PC-9 (cell line): ENCODE results near the gene CES2. TPM values are rescaled to one million over a fixed set of nuclear protein-coding genes. Genes with fewer than 3 reads are reported as not detected.

Experiments used
- BruUV-seq: library from RNA; stranded (reverse); fragments of 400-500 nt; replicated peaks from 2 replicates; lab custom pipeline; 2021; lab: Mats Ljungman, UMichigan
- CTCF ChIA-PET: fragments of 300-600 bp; sonication (Branson Sonifier 250); formaldehyde crosslinking; loops from one replicate; lab custom pipeline; 2022; ENCODE audit warnings: antibody characterized with exemption; lab: Charles Lee
- POLR2A ChIA-PET: fragments of 300-600 bp; sonication (Branson Sonifier 250); formaldehyde crosslinking; loops from one replicate; lab custom pipeline; 2022; ENCODE audit warnings: antibody characterized with exemption; ENCODE audit not compliant: unreplicated experiment; lab: Charles Lee
- DNase-seq, 2 experiments: peaks; one replicate each; pipeline versions ENCODE4 v3.0.0 to v3.0.0-alpha.2; 2015 to 2022; ENCODE audit warnings: mixed read lengths in 1 of 2
- H2AFZ ChIP-seq: fragments of 200-600 bp; sonication (generic); 2 replicates; pipeline ENCODE4 v1.8.1; 2017; ENCODE audit warnings: antibody characterized with exemption
- H3F3A ChIP-seq: fragments of 200-600 bp; sonication (generic); 2 replicates; pipeline ENCODE4 v1.8.1; 2017; ENCODE audit warnings: antibody characterized with exemption, mild to moderate bottlenecking, low read depth; ENCODE audit not compliant: insufficient read depth
- H3K27ac ChIP-seq: fragments of 200-600 bp; sonication (generic); 2 replicates; pipeline ENCODE4 v1.6.1; 2016; ENCODE audit warnings: mixed run types
- H3K27me3 ChIP-seq: fragments of 200-600 bp; sonication (generic); 2 replicates; pipeline ENCODE4 v1.6.1; 2016; ENCODE audit warnings: low read depth, mixed run types; ENCODE audit not compliant: insufficient read depth
- H3K36me3 ChIP-seq: fragments of 200-600 bp; sonication (generic); 2 replicates; pipeline ENCODE4 v1.6.1; 2016; ENCODE audit warnings: low read depth, mixed run types
- H3K4me1 ChIP-seq: fragments of 200-600 bp; sonication (generic); replicated peaks from 2 replicates; pipeline ENCODE4 v1.6.1; 2016; ENCODE audit warnings: mixed run types; ENCODE audit not compliant: insufficient read depth
- H3K4me2 ChIP-seq: fragments of 200-600 bp; sonication (generic); 2 replicates; pipeline ENCODE4 v1.6.1; 2017; ENCODE audit warnings: mixed run types
- H3K4me3 ChIP-seq: fragments of 200-600 bp; sonication (generic); 2 replicates; pipeline ENCODE4 v1.6.1; 2016; ENCODE audit warnings: mixed run types
- H3K79me2 ChIP-seq: fragments of 200-600 bp; sonication (generic); 2 replicates; pipeline ENCODE4 v1.6.1; 2017; ENCODE audit warnings: low read depth, mixed run types
- H3K9me2 ChIP-seq: fragments of 200-600 bp; sonication (generic); 2 replicates; pipeline ENCODE4 v1.8.1; 2017; ENCODE audit warnings: mild to moderate bottlenecking; ENCODE audit not compliant: insufficient read depth
- H3K9me3 ChIP-seq: fragments of 200-600 bp; sonication (generic); 2 replicates; pipeline ENCODE4 v1.8.1; 2016; ENCODE audit warnings: low read depth; ENCODE audit not compliant: insufficient read depth
- H4K20me1 ChIP-seq: fragments of 200-600 bp; sonication (generic); 2 replicates; pipeline ENCODE4 v1.8.1; 2017; ENCODE audit not compliant: insufficient read depth
- EZH2 ChIP-seq: fragments of 200-600 bp; sonication (generic); IDR thresholded peaks from 2 replicates; pipeline ENCODE4 v1.8.0; 2017; ENCODE audit warnings: antibody characterized with exemption, low read depth
- intact Hi-C: fragments of 100-400 bp; cut with micrococcal nuclease; formaldehyde crosslinking; loops from one replicate; pipeline ENCODE4 v1.10.0; 2022; ENCODE audit not compliant: unreplicated experiment
- total RNA-seq: library from RNA; stranded (reverse); gene quantifications from 2 replicates; pipeline ENCODE4 v1.2.3, GENCODE V29; 2021
- TF ChIP-seq, protein P1 (sequence below): fragments of 200-600 bp; sonication (generic); conservative IDR thresholded peaks from 2 replicates; pipeline ENCODE4 v1.6.1; 2017; ENCODE audit warnings: mixed run types, antibody characterized with exemption, mild to moderate bottlenecking, moderate library complexity

CES2 gene
- total RNA-seq, 1 experiment from 2014 or later: 32.8 TPM

GRCh38 chr16:66927918-66928649, 7.2 kb upstream of the CES2 start:
- BruUV-seq: no TSS peak
- Histone ChIP-seq H3K27ac (no peak overlapping the region), H3K9me3 (no peaks in the 10 kb centered on the region), H3K79me2 (peaks cover 9% of the 10 kb centered on the region), H3K4me1 (peaks cover 63% of the 10 kb centered on the region), H3F3A (peaks cover 45% of the 10 kb centered on the region), H3K27me3 (no peaks in the 10 kb centered on the region), H3K9me2 (no peaks in the 10 kb centered on the region), H4K20me1 (peaks cover 3% of the 10 kb centered on the region; the same call in 1 of the 2 replicates), H2AFZ (no peak overlapping the region), H3K4me3 (no peak overlapping the region), H3K4me2 (peak overlapping the region; percentile 66), H3K36me3 (no peaks in the 10 kb centered on the region)
- TF ChIP-seq, protein P1, sequence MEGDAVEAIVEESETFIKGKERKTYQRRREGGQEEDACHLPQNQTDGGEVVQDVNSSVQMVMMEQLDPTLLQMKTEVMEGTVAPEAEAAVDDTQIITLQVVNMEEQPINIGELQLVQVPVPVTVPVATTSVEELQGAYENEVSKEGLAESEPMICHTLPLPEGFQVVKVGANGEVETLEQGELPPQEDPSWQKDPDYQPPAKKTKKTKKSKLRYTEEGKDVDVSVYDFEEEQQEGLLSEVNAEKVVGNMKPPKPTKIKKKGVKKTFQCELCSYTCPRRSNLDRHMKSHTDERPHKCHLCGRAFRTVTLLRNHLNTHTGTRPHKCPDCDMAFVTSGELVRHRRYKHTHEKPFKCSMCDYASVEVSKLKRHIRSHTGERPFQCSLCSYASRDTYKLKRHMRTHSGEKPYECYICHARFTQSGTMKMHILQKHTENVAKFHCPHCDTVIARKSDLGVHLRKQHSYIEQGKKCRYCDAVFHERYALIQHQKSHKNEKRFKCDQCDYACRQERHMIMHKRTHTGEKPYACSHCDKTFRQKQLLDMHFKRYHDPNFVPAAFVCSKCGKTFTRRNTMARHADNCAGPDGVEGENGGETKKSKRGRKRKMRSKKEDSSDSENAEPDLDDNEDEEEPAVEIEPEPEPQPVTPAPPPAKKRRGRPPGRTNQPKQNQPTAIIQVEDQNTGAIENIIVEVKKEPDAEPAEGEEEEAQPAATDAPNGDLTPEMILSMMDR: no peak
- TF ChIP-seq EZH2: no peak
- CTCF ChIA-PET: interaction anchor here (0.6 to 1.7 kb wide), 3 partner anchors 28 to 35 kb away, joined by 3 to 15 read pairs (median 9); no protein-coding TSS in a partner anchor
- DNase-seq: peak; percentile 52
- POLR2A ChIA-PET: interaction anchor here (0.6 kb wide), 1 partner anchor 589 kb away, joined by 6 read pairs; no protein-coding TSS in a partner anchor
- intact Hi-C loops: loop anchor here (1.0 to 5.0 kb wide), 2 partner anchors 29 to 41 kb away; no protein-coding TSS in a partner anchor

- ChIA-PET POLR2A (interaction anchor here (0.6 kb wide), 1 partner anchor 590 kb away, joined by 6 read pairs; no protein-coding TSS in a partner anchor), CTCF (interaction anchor here (0.6 to 1.7 kb wide), 5 partner anchors 23 to 42 kb away, joined by 3 to 15 read pairs (median 9); no protein-coding TSS in a partner anchor)
- Histone ChIP-seq H3F3A (peaks cover 45% of the 10 kb centered on the region), H3K79me2 (peaks cover 17% of the 10 kb centered on the region), H3K4me1 (peaks cover 67% of the 10 kb centered on the region), H2AFZ (no peak overlapping the region), H3K9me3 (no peaks in the 10 kb centered on the region), H3K9me2 (no peaks in the 10 kb centered on the region), H3K4me3 (no peak overlapping the region), H3K36me3 (no peaks in the 10 kb centered on the region), H3K27me3 (no peaks in the 10 kb centered on the region), H3K4me2 (peak overlapping the region; percentile 20), H3K27ac (no peak overlapping the region), H4K20me1 (peaks cover 3% of the 10 kb centered on the region; the same call in 1 of the 2 replicates)
- BruUV-seq: no TSS peak
- no peak for TF ChIP-seq EZH2
- TF ChIP-seq, protein P1: peak; percentile 69
- intact Hi-C loops: loop anchor here (5.0 kb wide), 1 partner anchor 42 kb away; no protein-coding TSS in a partner anchor
- peak in 1 of 2 experiments; percentile 44 for DNase-seq
Observed at GRCh38 chr16:66928702-66929388, 6.5 kb upstream of the CES2 start.

GRCh38 chr16:66930189-66930588, 5.1 kb upstream of the CES2 start:
- Histone ChIP-seq H3K4me3 (no peak overlapping the region), H3K4me1 (peaks cover 67% of the 10 kb centered on the region)

More at GRCh38 chr16:66930189-66930588, 5.1 kb upstream of the CES2 start:
- peak; percentile 82 to 96 for DNase-seq
- Histone ChIP-seq H3K9me2 (no peaks in the 10 kb centered on the region), H3K36me3 (no peaks in the 10 kb centered on the region), H4K20me1 (peaks cover 3% of the 10 kb centered on the region; the same call in 1 of the 2 replicates), H3K4me2 (peak overlapping the region; percentile 38), H3K9me3 (no peaks in the 10 kb centered on the region), H3F3A (peaks cover 45% of the 10 kb centered on the region), H2AFZ (no peak overlapping the region), H3K27ac (peak overlapping the region; percentile 61), H3K27me3 (no peaks in the 10 kb centered on the region), H3K79me2 (peaks cover 27% of the 10 kb centered on the region)
- intact Hi-C loops: loop anchor here (10.0 kb wide), 1 partner anchor 415 kb away; no protein-coding TSS in a partner anchor
- no TSS peak for BruUV-seq
- CTCF ChIA-PET: no interaction called here
- POLR2A ChIA-PET: interaction anchor here (0.6 kb wide), 1 partner anchor 418 kb away, joined by 3 read pairs; no protein-coding TSS in a partner anchor
- TF ChIP-seq EZH2: no peak
- TF ChIP-seq, protein P1: no peak
